ENCODE measurements around the gene ABHD17C.

Gene ABHD17C

GRCh38 chr15:80776420-80777045 lies 81.4 kb downstream of the ABHD17C start:
- TF ChIP-seq CTCF (IDR thresholded peaks at IDR 0.05), result peak; percentile 58
- no peak overlapping the region for H3K27ac ChIP-seq
- no peak overlapping the region for H3K4me3 ChIP-seq
- no peak for DNase-seq (ENCODE audit: low spot score)

- Histone ChIP-seq H3K4me3 (no peak overlapping the region), H3K27ac (no peak overlapping the region)
- DNase-seq (ENCODE audit: low spot score), result no peak
- TF ChIP-seq CTCF (IDR thresholded peaks at IDR 0.05), result no peak
Observed at GRCh38 chr15:80777137-80777536, 82.0 kb downstream of the ABHD17C start.

GRCh38 chr15:80777826-80778620 lies 82.9 kb downstream of the ABHD17C start:
- DNase-seq (ENCODE audit: low spot score), result no peak
- Histone ChIP-seq H3K4me3 (no peak overlapping the region), H3K27ac (no peak overlapping the region)
- no peak for TF ChIP-seq CTCF (IDR thresholded peaks at IDR 0.05)

GRCh38 chr15:80778621-80778963 lies 83.5 kb downstream of the ABHD17C start:
- H3K4me3 ChIP-seq, result peak overlapping the region; percentile 77
- TF ChIP-seq CTCF (IDR thresholded peaks at IDR 0.05), result no peak
- DNase-seq (ENCODE audit: low spot score), result no peak

GRCh38 chr15:80778964-80779657 lies 84.0 kb downstream of the ABHD17C start, which contains the start of gene CEMIP:
CEMIP (plus strand) TSS chr15:80779370; CDS start chr15:80873880, 94,510 bp downstream.
- no peak for DNase-seq (ENCODE audit: low spot score)
- peak; percentile 82 for TF ChIP-seq CTCF (IDR thresholded peaks at IDR 0.05)
- Histone ChIP-seq H3K4me3 (peak within 1 kb of the TSS; percentile 77), H3K27ac (no peak within 1 kb of the TSS)

More at GRCh38 chr15:80778621-80778963, 83.5 kb downstream of the ABHD17C start:
- no peak overlapping the region for H3K27ac ChIP-seq

- no peak for DNase-seq (ENCODE audit: low spot score)
- TF ChIP-seq CTCF (IDR thresholded peaks at IDR 0.05), result no peak
- Histone ChIP-seq H3K4me3 (peak overlapping the region; percentile 77), H3K27ac (no peak overlapping the region)
Observed at GRCh38 chr15:80779658-80780415, 84.7 kb downstream of the ABHD17C start.
